ENCODE data around the gene MUC4.

MUC4 gene

DNA sequence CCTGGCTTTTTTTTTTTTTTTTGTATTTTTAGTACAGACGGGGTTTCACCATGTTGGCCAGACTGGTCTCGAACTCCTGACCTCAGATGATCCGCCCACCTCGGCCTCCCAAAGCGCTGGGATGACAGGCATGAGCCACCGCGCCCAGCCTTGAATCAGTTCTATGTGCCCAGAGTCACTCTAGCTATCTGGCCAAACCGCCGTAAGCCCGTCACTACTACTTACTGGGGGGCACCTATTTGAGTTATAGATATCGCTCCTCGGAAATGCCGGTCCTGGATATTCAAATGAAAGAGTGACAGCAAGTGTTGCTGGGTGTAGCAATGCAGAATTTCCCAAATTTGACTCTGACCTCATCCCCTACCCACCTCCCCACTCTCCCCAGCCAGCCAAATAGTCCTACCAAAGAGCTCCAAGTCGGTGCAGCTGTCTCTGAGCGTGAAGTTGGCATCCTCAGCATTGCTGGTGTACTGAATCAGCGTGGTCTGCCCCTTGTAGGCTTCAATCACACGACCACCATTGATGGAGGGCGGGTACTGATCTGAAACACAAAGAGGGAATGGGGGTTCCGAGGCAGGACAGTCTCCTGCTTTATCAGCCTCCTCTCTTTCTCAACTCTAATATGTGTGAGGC lies 52.9 kb downstream of the MUC4 start:
- TF ChIP-seq, protein P1, sequence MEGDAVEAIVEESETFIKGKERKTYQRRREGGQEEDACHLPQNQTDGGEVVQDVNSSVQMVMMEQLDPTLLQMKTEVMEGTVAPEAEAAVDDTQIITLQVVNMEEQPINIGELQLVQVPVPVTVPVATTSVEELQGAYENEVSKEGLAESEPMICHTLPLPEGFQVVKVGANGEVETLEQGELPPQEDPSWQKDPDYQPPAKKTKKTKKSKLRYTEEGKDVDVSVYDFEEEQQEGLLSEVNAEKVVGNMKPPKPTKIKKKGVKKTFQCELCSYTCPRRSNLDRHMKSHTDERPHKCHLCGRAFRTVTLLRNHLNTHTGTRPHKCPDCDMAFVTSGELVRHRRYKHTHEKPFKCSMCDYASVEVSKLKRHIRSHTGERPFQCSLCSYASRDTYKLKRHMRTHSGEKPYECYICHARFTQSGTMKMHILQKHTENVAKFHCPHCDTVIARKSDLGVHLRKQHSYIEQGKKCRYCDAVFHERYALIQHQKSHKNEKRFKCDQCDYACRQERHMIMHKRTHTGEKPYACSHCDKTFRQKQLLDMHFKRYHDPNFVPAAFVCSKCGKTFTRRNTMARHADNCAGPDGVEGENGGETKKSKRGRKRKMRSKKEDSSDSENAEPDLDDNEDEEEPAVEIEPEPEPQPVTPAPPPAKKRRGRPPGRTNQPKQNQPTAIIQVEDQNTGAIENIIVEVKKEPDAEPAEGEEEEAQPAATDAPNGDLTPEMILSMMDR (conservative IDR thresholded peaks at IDR 0.05): no peak
- no peak for TF ChIP-seq ZFX (IDR thresholded peaks at IDR 0.05)
- H3K27ac ChIP-seq: no peak overlapping the region

DNA sequence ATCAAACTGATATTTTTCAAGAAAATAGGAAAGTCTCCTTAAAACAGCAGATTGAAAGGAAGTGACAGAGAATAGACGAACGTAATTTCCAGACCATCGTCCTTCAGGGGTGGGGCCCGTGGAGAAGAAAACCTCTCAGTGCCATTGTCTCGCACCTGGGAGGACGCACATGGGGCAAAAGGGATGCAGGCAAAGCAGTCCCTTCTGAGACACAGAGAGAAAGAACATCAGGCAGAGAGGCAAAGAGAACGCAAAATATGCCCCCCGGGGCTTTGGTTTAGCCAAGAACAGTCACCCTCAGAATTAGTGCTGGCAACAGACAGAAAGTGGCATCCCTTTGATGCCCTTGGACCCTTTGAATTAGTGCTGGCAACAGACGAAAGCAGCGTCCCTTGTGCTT lies 53.9 kb downstream of the MUC4 start:
- TF ChIP-seq ZFX (IDR thresholded peaks at IDR 0.05): no peak
- TF ChIP-seq, protein P1 (conservative IDR thresholded peaks at IDR 0.05): no peak
- H3K27ac ChIP-seq: no peak overlapping the region

DNA sequence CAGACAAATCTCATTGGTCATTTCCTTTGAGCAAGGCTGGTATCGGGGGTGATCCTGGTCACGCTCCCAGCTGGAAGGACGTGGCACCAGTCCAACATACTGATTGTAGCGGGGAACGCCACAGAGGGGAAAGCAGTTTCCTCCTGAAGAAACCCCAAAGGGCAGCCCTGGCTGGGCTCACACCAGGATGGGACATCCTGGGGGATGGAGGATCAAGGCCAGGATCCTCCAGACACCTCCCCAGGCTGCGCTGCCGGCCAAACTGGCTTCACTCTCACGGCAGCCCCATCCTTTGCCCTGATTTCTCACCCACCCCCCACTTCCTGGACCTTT lies 54.3 kb downstream of the MUC4 start:
- no peak overlapping the region for H3K27ac ChIP-seq
- TF ChIP-seq ZFX (IDR thresholded peaks at IDR 0.05): no peak
- TF ChIP-seq, protein P1 (conservative IDR thresholded peaks at IDR 0.05): no peak

DNA sequence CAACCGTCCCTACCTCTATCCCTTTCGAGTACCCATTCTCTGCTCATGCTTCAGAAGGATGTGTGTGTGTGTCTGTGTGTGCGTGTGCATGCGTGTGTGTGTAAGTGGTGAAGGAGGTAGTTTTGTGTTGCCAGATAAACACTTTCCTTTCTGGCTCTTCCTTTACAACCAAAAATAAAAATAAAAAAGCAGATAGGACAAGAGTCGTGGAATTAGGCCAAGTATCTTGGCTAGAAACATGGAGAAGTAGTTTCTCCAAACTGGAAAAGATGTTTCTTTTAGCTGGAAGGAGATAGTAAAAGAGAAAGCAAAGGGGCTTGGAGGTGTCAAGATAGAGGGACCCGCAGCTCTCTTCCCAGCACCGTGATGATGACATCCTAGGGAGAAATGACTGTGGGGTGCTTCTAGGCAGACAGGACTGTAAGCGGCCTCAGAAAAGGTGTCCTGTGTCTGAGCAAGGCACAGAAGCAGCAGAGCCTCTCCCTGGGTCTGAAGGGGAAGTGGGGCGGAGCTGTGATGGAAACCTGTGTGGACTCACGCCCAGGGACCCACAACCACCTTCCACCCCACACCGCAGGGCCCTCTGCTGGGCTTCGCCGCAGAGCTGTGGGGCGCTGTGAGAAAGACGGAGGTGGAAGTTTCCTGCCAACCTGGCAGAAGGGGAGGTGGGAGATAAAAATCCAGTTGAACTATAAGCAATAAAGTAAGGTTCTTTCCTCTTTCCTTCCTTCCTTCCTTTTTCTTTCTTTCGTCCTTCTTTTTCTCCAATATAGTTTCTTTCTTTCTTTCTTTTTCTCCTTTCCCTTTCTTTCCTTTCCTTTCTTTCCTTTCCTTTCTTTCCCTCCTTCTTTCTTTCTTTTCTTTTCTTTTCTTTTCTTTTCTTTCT lies 55.7 kb downstream of the MUC4 start:
- H3K27ac ChIP-seq: no peak overlapping the region
- TF ChIP-seq, protein P1 (conservative IDR thresholded peaks at IDR 0.05): no peak
- TF ChIP-seq ZFX (IDR thresholded peaks at IDR 0.05): no peak

DNA sequence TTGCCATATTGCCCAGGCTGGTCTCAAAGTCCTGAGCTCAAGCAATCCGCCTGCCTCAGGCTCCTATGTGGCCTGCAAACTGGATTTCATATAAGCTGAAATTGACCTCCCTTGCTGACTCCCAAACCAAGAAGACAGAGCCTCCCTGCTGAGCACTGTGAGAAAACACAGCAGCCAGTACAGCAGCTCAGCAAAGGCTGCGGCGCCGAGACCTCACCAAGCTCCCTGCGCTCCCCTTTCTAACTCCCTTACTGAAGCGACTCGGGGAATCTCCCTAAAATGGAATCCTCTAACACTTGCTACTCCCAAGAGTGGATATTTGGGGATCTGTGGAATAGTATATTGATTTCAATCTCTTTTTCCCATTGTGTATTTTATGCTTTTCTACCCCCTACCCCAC lies 56.3 kb downstream of the MUC4 start:
- H3K27ac ChIP-seq: no peak overlapping the region
- no peak for TF ChIP-seq ZFX (IDR thresholded peaks at IDR 0.05)
- TF ChIP-seq, protein P1 (conservative IDR thresholded peaks at IDR 0.05): no peak

DNA sequence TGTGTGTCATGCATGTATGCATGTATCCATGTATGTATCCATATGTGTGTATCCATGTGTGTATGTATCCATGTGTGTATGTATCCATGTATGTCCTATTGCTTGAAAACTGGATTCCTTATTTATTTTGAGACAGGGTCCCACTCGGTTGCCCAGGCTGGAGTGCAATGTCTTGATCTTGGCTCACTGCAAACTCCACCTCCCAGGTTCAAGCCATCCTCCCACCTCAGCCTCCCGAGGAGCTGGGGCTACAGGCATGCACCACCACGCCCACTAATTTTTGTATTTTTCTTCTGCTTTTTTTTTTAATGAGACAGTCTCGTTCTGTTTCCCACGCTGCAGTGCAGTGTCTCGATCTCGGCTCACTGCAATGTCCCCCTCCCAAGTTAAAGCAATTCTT lies 56.8 kb downstream of the MUC4 start:
- no peak overlapping the region for H3K27ac ChIP-seq
- TF ChIP-seq, protein P1 (conservative IDR thresholded peaks at IDR 0.05): no peak
- TF ChIP-seq ZFX (IDR thresholded peaks at IDR 0.05): no peak

DNA sequence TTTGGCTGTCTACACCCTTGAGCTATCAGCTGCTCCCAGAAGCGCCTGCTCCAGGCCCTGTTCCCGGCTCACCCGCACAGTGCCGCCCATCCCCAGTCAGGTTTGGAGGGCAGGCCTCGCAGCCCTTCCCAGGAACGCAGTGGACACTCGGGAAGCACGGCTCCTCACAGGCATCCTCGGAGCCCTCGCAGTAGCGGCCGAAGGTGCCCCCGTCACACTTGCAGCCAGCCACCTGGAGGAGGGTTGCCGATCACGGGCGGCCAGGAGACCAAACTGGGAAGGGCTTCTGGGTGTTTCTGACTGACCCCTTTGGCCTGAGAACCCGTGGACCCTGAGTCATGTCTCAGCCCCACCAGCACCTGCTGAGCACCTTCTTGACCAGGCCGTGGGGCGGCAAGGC lies 57.6 kb downstream of the MUC4 start:
- no peak for TF ChIP-seq ZFX (IDR thresholded peaks at IDR 0.05)
- TF ChIP-seq, protein P1 (conservative IDR thresholded peaks at IDR 0.05): no peak
- H3K27ac ChIP-seq: no peak overlapping the region
